Measurements from ENCODE around the gene COL27A1.

- TF ChIP-seq ZFP3 (CRISPR knock-in tag; IDR thresholded peaks at IDR 0.05): no peak
- TF ChIP-seq RARB (CRISPR knock-in tag; IDR thresholded peaks at IDR 0.05): no peak
- TF ChIP-seq, protein P1, sequence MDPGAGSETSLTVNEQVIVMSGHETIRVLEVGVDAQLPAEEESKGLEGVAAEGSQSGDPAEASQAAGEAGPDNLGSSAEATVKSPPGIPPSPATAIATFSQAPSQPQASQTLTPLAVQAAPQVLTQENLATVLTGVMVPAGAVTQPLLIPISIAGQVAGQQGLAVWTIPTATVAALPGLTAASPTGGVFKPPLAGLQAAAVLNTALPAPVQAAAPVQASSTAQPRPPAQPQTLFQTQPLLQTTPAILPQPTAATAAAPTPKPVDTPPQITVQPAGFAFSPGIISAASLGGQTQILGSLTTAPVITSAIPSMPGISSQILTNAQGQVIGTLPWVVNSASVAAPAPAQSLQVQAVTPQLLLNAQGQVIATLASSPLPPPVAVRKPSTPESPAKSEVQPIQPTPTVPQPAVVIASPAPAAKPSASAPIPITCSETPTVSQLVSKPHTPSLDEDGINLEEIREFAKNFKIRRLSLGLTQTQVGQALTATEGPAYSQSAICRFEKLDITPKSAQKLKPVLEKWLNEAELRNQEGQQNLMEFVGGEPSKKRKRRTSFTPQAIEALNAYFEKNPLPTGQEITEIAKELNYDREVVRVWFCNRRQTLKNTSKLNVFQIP (CRISPR knock-in tag; IDR thresholded peaks at IDR 0.05; ENCODE audit: borderline replicate concordance, low read depth): no peak
- TF ChIP-seq PATZ1 (CRISPR knock-in tag; IDR thresholded peaks at IDR 0.05; ENCODE audit: borderline replicate concordance): no peak
- TF ChIP-seq ARNTL (CRISPR knock-in tag; IDR thresholded peaks at IDR 0.05; ENCODE audit: borderline replicate concordance, low read depth): no peak
- no peak for TF ChIP-seq ZFP30 (CRISPR knock-in tag; IDR thresholded peaks at IDR 0.05)
- TF ChIP-seq ISL1 (CRISPR knock-in tag; IDR thresholded peaks at IDR 0.05): no peak
Measured at GRCh38 chr9:114198249-114199040, 43.1 kb downstream of the COL27A1 start.
